ENCODE measurements around the gene WDR81. TPM values are rescaled to one million over a fixed set of nuclear protein-coding genes. Genes with fewer than 3 reads are reported as not detected.

Gene WDR81
- total RNA-seq, 1 experiment from 2014 or later: 19.4 TPM

GRCh38 chr17:1714427-1714979 is 10.0 kb upstream of the WDR81 start:
- no TSS peak for BruUV-seq (replicated peaks)
- H3K9me3 ChIP-seq (ENCODE audit: low read depth, low read length, poor library complexity, severe bottlenecking): no peaks in the 10 kb centered on the region
- peak overlapping the region; percentile 85 for H3K27ac ChIP-seq (ENCODE audit: low read depth, low read length, poor library complexity, severe bottlenecking)
- peak; percentile 98 for DNase-seq (ENCODE audit: low spot score)
- no peaks in the 10 kb centered on the region for H3K27me3 ChIP-seq (replicated peaks; ENCODE audit: insufficient read depth, low read depth, low read length, poor library complexity)
- H3K4me1 ChIP-seq (ENCODE audit: insufficient read depth, low read length, poor library complexity, severe bottlenecking): peaks cover 36% of the 10 kb centered on the region
- intact Hi-C loops (cut with micrococcal nuclease; ENCODE audit: unreplicated experiment): loop anchor here (10.0 kb wide), 1 partner anchor 150 kb away; no protein-coding TSS in a partner anchor
- peak overlapping the region; percentile 60 for H3K4me3 ChIP-seq (ENCODE audit: low read depth, low read length, poor library complexity, severe bottlenecking)
- CTCF ChIA-PET: interaction anchor here (0.5 to 1.9 kb wide), 4 partner anchors 17 to 115 kb away, joined by 3 to 9 read pairs (median 6); partner anchors contain the start of genes RPA1 and SMYD4
- H3K36me3 ChIP-seq (ENCODE audit: insufficient read depth, low read length, poor library complexity, severe bottlenecking): peaks cover 6% of the 10 kb centered on the region
- TF ChIP-seq EZH2 (IDR thresholded peaks at IDR 0.05; ENCODE audit: borderline replicate concordance, low read depth, low read length, poor library complexity, severe bottlenecking): no peak
- TF ChIP-seq, protein P1, sequence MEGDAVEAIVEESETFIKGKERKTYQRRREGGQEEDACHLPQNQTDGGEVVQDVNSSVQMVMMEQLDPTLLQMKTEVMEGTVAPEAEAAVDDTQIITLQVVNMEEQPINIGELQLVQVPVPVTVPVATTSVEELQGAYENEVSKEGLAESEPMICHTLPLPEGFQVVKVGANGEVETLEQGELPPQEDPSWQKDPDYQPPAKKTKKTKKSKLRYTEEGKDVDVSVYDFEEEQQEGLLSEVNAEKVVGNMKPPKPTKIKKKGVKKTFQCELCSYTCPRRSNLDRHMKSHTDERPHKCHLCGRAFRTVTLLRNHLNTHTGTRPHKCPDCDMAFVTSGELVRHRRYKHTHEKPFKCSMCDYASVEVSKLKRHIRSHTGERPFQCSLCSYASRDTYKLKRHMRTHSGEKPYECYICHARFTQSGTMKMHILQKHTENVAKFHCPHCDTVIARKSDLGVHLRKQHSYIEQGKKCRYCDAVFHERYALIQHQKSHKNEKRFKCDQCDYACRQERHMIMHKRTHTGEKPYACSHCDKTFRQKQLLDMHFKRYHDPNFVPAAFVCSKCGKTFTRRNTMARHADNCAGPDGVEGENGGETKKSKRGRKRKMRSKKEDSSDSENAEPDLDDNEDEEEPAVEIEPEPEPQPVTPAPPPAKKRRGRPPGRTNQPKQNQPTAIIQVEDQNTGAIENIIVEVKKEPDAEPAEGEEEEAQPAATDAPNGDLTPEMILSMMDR (conservative IDR thresholded peaks at IDR 0.05; ENCODE audit: low read depth, low read length): no peak
- POLR2A ChIA-PET (ENCODE audit: low non-redundant PET): interaction anchor here (0.6 kb wide), 1 partner anchor 66 kb away, joined by 3 read pairs; no protein-coding TSS in a partner anchor

GRCh38 chr17:1714980-1715802 is 9.3 kb upstream of the WDR81 start:
- POLR2A ChIA-PET (ENCODE audit: low non-redundant PET): no interaction called here
- no TSS peak for BruUV-seq (replicated peaks)
- H3K27ac ChIP-seq (ENCODE audit: low read depth, low read length, poor library complexity, severe bottlenecking): peak overlapping the region; percentile 85

DNA sequence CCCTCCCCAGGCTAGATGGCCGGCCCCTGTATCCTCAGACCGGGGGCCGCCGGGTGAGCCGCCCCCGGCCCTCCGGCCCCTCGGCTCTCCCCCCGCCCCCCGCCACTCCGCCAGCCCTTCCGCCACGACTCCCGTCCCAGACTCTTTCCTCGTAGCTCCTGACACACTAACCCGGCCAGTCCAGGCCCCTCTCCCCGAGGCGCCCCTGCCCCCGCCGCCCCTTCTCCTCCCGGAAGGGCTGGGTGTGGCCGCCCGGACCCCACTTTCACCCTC is 8.8 kb upstream of the WDR81 start:
- peaks cover 6% of the 10 kb centered on the region for H3K36me3 ChIP-seq (ENCODE audit: insufficient read depth, low read length, poor library complexity, severe bottlenecking)
- CTCF ChIA-PET: interaction anchor here (0.6 kb wide), 1 partner anchor 135 kb away, joined by 3 read pairs; no protein-coding TSS in a partner anchor
- POLR2A ChIA-PET (ENCODE audit: low non-redundant PET): interaction anchor here (0.7 kb wide), 1 partner anchor 47 kb away, joined by 4 read pairs; no protein-coding TSS in a partner anchor
- intact Hi-C loops (cut with micrococcal nuclease; ENCODE audit: unreplicated experiment): loop anchor here (5.0 to 10.0 kb wide), 2 partner anchors 149 to 327 kb away; partner anchors contain the start of gene OVCA2
- peak overlapping the region; percentile 85 for H3K27ac ChIP-seq (ENCODE audit: low read depth, low read length, poor library complexity, severe bottlenecking)
- peaks cover 32% of the 10 kb centered on the region for H3K4me1 ChIP-seq (ENCODE audit: insufficient read depth, low read length, poor library complexity, severe bottlenecking)
- BruUV-seq (replicated peaks): no TSS peak
- no peak for DNase-seq (ENCODE audit: low spot score)
- TF ChIP-seq EZH2 (IDR thresholded peaks at IDR 0.05; ENCODE audit: borderline replicate concordance, low read depth, low read length, poor library complexity, severe bottlenecking): no peak
- TF ChIP-seq, protein P1 (conservative IDR thresholded peaks at IDR 0.05; ENCODE audit: low read depth, low read length): no peak
- H3K4me3 ChIP-seq (ENCODE audit: low read depth, low read length, poor library complexity, severe bottlenecking): peak overlapping the region; percentile 60
- H3K9me3 ChIP-seq (ENCODE audit: low read depth, low read length, poor library complexity, severe bottlenecking): no peaks in the 10 kb centered on the region
- no peaks in the 10 kb centered on the region for H3K27me3 ChIP-seq (replicated peaks; ENCODE audit: insufficient read depth, low read depth, low read length, poor library complexity)

More at GRCh38 chr17:1714980-1715802, 9.3 kb upstream of the WDR81 start:
- Histone ChIP-seq H3K27me3 (replicated peaks; ENCODE audit: insufficient read depth, low read depth, low read length, poor library complexity) (no peaks in the 10 kb centered on the region), H3K36me3 (ENCODE audit: insufficient read depth, low read length, poor library complexity, severe bottlenecking) (peaks cover 6% of the 10 kb centered on the region), H3K4me3 (ENCODE audit: low read depth, low read length, poor library complexity, severe bottlenecking) (peak overlapping the region; percentile 60), H3K9me3 (ENCODE audit: low read depth, low read length, poor library complexity, severe bottlenecking) (no peaks in the 10 kb centered on the region), H3K4me1 (ENCODE audit: insufficient read depth, low read length, poor library complexity, severe bottlenecking) (peaks cover 36% of the 10 kb centered on the region)
- intact Hi-C loops (cut with micrococcal nuclease; ENCODE audit: unreplicated experiment): loop anchor here (5.0 to 10.0 kb wide), 2 partner anchors 150 to 327 kb away; partner anchors contain the start of gene OVCA2
- TF ChIP-seq, protein P1 (conservative IDR thresholded peaks at IDR 0.05; ENCODE audit: low read depth, low read length): no peak
- no peak for TF ChIP-seq EZH2 (IDR thresholded peaks at IDR 0.05; ENCODE audit: borderline replicate concordance, low read depth, low read length, poor library complexity, severe bottlenecking)
- CTCF ChIA-PET: interaction anchor here (0.5 to 1.9 kb wide), 3 partner anchors 18 to 136 kb away, joined by 3 to 9 read pairs (median 8); no protein-coding TSS in a partner anchor
- peak; percentile 41 for DNase-seq (ENCODE audit: low spot score)
